ENCODE measurements around the gene ETV7. TPM values are rescaled to one million over a fixed set of nuclear protein-coding genes. Genes with fewer than 3 reads are reported as not detected.

The ETV7 gene
- total and polyA plus RNA-seq, 2 donors, result 0.79 to 1.5 TPM

- 89% methylated on average over 5 of the region's 5 CpGs for WGBS
- H3K27ac ChIP-seq (ENCODE audit: low read depth), result no peak overlapping the region
Measured at GRCh38 chr6:36336208-36336710, 51.2 kb downstream of the ETV7 start.

GRCh38 chr6:36335465-36336207 is 51.8 kb downstream of the ETV7 start:
- no peak for DNase-seq (ENCODE audit: extremely low spot score)
- no peak overlapping the region for H3K4me3 ChIP-seq (ENCODE audit: low read depth, low read length)
- 86% methylated on average over 14 of the region's 14 CpGs for WGBS
- H3K4me1 ChIP-seq (ENCODE audit: insufficient read depth), result no peaks in the 10 kb centered on the region
- H3K27ac ChIP-seq (ENCODE audit: low read depth), result no peak overlapping the region
- H3K36me3 ChIP-seq (ENCODE audit: insufficient read depth), result no peaks in the 10 kb centered on the region

More at GRCh38 chr6:36336208-36336710, 51.2 kb downstream of the ETV7 start:
- no peak for DNase-seq (ENCODE audit: extremely low spot score)
- no peak overlapping the region for H3K4me3 ChIP-seq (ENCODE audit: low read depth, low read length)
- H3K36me3 ChIP-seq (ENCODE audit: insufficient read depth), result no peaks in the 10 kb centered on the region
- no peaks in the 10 kb centered on the region for H3K4me1 ChIP-seq (ENCODE audit: insufficient read depth)

GRCh38 chr6:36334832-36335459 is 52.5 kb downstream of the ETV7 start:
- no peaks in the 10 kb centered on the region for H3K36me3 ChIP-seq (ENCODE audit: insufficient read depth)
- DNase-seq (ENCODE audit: extremely low spot score), result no peak
- H3K4me3 ChIP-seq (ENCODE audit: low read depth, low read length), result no peak overlapping the region
- no peaks in the 10 kb centered on the region for H3K4me1 ChIP-seq (ENCODE audit: insufficient read depth)
- H3K27ac ChIP-seq (ENCODE audit: low read depth), result no peak overlapping the region
- 55% methylated on average over 14 of the region's 14 CpGs for WGBS

- no peaks in the 10 kb centered on the region for H3K4me1 ChIP-seq (ENCODE audit: insufficient read depth)
- no peak overlapping the region for H3K27ac ChIP-seq (ENCODE audit: low read depth)
- 44% methylated on average over 20 of the region's 20 CpGs for WGBS
- DNase-seq (ENCODE audit: extremely low spot score), result no peak
- no peaks in the 10 kb centered on the region for H3K36me3 ChIP-seq (ENCODE audit: insufficient read depth)
- no peak overlapping the region for H3K4me3 ChIP-seq (ENCODE audit: low read depth, low read length)
Measured at GRCh38 chr6:36333931-36334725, 53.3 kb downstream of the ETV7 start.

- H3K27ac ChIP-seq (ENCODE audit: low read depth), result no peak overlapping the region
- H3K4me1 ChIP-seq (ENCODE audit: insufficient read depth), result no peaks in the 10 kb centered on the region
- no peaks in the 10 kb centered on the region for H3K36me3 ChIP-seq (ENCODE audit: insufficient read depth)
- no peak overlapping the region for H3K4me3 ChIP-seq (ENCODE audit: low read depth, low read length)
- 63% methylated on average over 8 of the region's 8 CpGs for WGBS
- DNase-seq (ENCODE audit: extremely low spot score), result no peak
Measured at GRCh38 chr6:36333171-36333895, 54.1 kb downstream of the ETV7 start.

GRCh38 chr6:36331381-36331780 is 56.1 kb downstream of the ETV7 start:
- no peak overlapping the region for H3K4me3 ChIP-seq (ENCODE audit: low read depth, low read length)
- 96% methylated on average over 6 of the region's 6 CpGs for whole genome bisulfite sequencing

GRCh38 chr6:36330366-36330765 is 57.1 kb downstream of the ETV7 start:
- no peak overlapping the region for H3K27ac ChIP-seq (ENCODE audit: low read depth)
- 90% methylated on average over 14 of the region's 14 CpGs for WGBS
- no peaks in the 10 kb centered on the region for H3K36me3 ChIP-seq (ENCODE audit: insufficient read depth)
- no peak for DNase-seq (ENCODE audit: extremely low spot score)
- H3K4me3 ChIP-seq (ENCODE audit: low read depth, low read length), result no peak overlapping the region
- no peaks in the 10 kb centered on the region for H3K4me1 ChIP-seq (ENCODE audit: insufficient read depth)

More at GRCh38 chr6:36331381-36331780, 56.1 kb downstream of the ETV7 start:
- H3K4me1 ChIP-seq (ENCODE audit: insufficient read depth), result no peaks in the 10 kb centered on the region
- no peak overlapping the region for H3K27ac ChIP-seq (ENCODE audit: low read depth)
- DNase-seq (ENCODE audit: extremely low spot score), result no peak
- H3K36me3 ChIP-seq (ENCODE audit: insufficient read depth), result no peaks in the 10 kb centered on the region

- no peak for DNase-seq (ENCODE audit: extremely low spot score)
- H3K4me3 ChIP-seq (ENCODE audit: low read depth, low read length), result no peak overlapping the region
- 71% methylated on average over 14 of the region's 14 CpGs for WGBS
- H3K4me1 ChIP-seq (ENCODE audit: insufficient read depth), result no peaks in the 10 kb centered on the region
- H3K36me3 ChIP-seq (ENCODE audit: insufficient read depth), result no peaks in the 10 kb centered on the region
- no peak overlapping the region for H3K27ac ChIP-seq (ENCODE audit: low read depth)
Measured at GRCh38 chr6:36329798-36330291, 57.6 kb downstream of the ETV7 start.

GRCh38 chr6:36328600-36328999 is 58.9 kb downstream of the ETV7 start:
- no peaks in the 10 kb centered on the region for H3K4me1 ChIP-seq (ENCODE audit: insufficient read depth)
- H3K36me3 ChIP-seq (ENCODE audit: insufficient read depth), result no peaks in the 10 kb centered on the region
- WGBS, result 87% methylated on average over 7 of the region's 7 CpGs

GRCh38 chr6:36327919-36328236 is 59.6 kb downstream of the ETV7 start:
- no peak for DNase-seq (ENCODE audit: extremely low spot score)

More at GRCh38 chr6:36328600-36328999, 58.9 kb downstream of the ETV7 start:
- Histone ChIP-seq H3K4me3 (ENCODE audit: low read depth, low read length) (no peak overlapping the region), H3K27ac (ENCODE audit: low read depth) (no peak overlapping the region)
- DNase-seq (ENCODE audit: extremely low spot score), result no peak

GRCh38 chr6:36327226-36327918 is 60.1 kb downstream of the ETV7 start:
- Histone ChIP-seq H3K27ac (ENCODE audit: low read depth) (no peak overlapping the region), H3K4me1 (ENCODE audit: insufficient read depth) (no peaks in the 10 kb centered on the region), H3K36me3 (ENCODE audit: insufficient read depth) (no peaks in the 10 kb centered on the region), H3K4me3 (ENCODE audit: low read depth, low read length) (no peak overlapping the region)
- no peak for DNase-seq (ENCODE audit: extremely low spot score)
- 56% methylated on average over 6 of the region's 6 CpGs for WGBS

More at GRCh38 chr6:36327919-36328236, 59.6 kb downstream of the ETV7 start:
- Histone ChIP-seq H3K4me3 (ENCODE audit: low read depth, low read length) (no peak overlapping the region), H3K36me3 (ENCODE audit: insufficient read depth) (no peaks in the 10 kb centered on the region), H3K4me1 (ENCODE audit: insufficient read depth) (no peaks in the 10 kb centered on the region), H3K27ac (ENCODE audit: low read depth) (no peak overlapping the region)

GRCh38 chr6:36326356-36326995 is 61.0 kb downstream of the ETV7 start:
- Histone ChIP-seq H3K4me3 (ENCODE audit: low read depth, low read length) (no peak overlapping the region), H3K4me1 (ENCODE audit: insufficient read depth) (no peaks in the 10 kb centered on the region), H3K36me3 (ENCODE audit: insufficient read depth) (no peaks in the 10 kb centered on the region), H3K27ac (ENCODE audit: low read depth) (no peak overlapping the region)
- WGBS, result 48% methylated on average over 7 of the region's 7 CpGs
- DNase-seq (ENCODE audit: extremely low spot score), result no peak

Measured in urinary bladder (tissue), 4 donors.